Renal pelvis (tissue), 4 donors: Measurements from ENCODE around the gene PRTN3. TPM values are rescaled to one million over a fixed set of nuclear protein-coding genes. Genes with fewer than 3 reads are reported as not detected.

ENCODE experiments used
- DNase-seq: peaks from one replicate; pipeline ENCODE4 v3.0.0-alpha.2; 2013
- polyA plus RNA-seq, 3 donors: library from polyadenylated mRNA; unstranded; fragments of 120-200 nt; gene quantifications; one replicate each; pipeline ENCODE4 v1.2.1, GENCODE V29; 2013; ENCODE audit not compliant: insufficient read length in 3 of 3

Gene PRTN3
- polyA plus RNA-seq, 3 donors = 1.2 to 2.0 (median 1.4) TPM

GRCh38 chr19:896434-896833, 55.6 kb downstream of the PRTN3 start:
- no peak for DNase-seq

GRCh38 chr19:896999-897398, 56.2 kb downstream of the PRTN3 start:
- DNase-seq = no peak

GRCh38 chr19:897442-898039, 56.7 kb downstream of the PRTN3 start:
- DNase-seq = no peak

Other genes with a start within 250 kb of the PRTN3 start
- 10 to 100 TPM; 64.7 to 78.3 (median 70.9) TPM for gene POLRMT, start 207.5 kb upstream of the PRTN3 start, polyA plus RNA-seq
- 1 to 10 TPM in 1 of 3 donors, under 1 TPM in 2; 0.83 to 1.1 (median 0.91) TPM for gene FGF22, start 201.1 kb upstream of the PRTN3 start, polyA plus RNA-seq
- gene RNF126, start 177.8 kb upstream of the PRTN3 start, polyA plus RNA-seq = 10 to 100 TPM; 33.8 to 35.9 (median 35.8) TPM
- gene FSTL3, start 164.6 kb upstream of the PRTN3 start, polyA plus RNA-seq = 10 to 100 TPM; 21.7 to 24.4 (median 23.3) TPM
- gene PRSS57, start 145.5 kb upstream of the PRTN3 start, polyA plus RNA-seq = under 1 TPM in 2 of 3 donors, not detected in 1; 0.33 to 0.51 TPM
- gene PALM, start 132.1 kb upstream of the PRTN3 start, polyA plus RNA-seq = 100 to 1,000 TPM in 2 of 3 donors, 10 to 100 TPM in 1; 89.8 to 119 (median 113) TPM
- 10 to 100 TPM in 1 of 3 donors, 1 to 10 TPM in 2; 7.1 to 11.2 (median 7.5) TPM for gene MISP, start 89.9 kb upstream of the PRTN3 start, polyA plus RNA-seq
- 100 to 1,000 TPM; 400 to 450 (median 417) TPM for gene PTBP1, start 43.5 kb upstream of the PRTN3 start, polyA plus RNA-seq
- gene PLPPR3, start 19.0 kb upstream of the PRTN3 start, polyA plus RNA-seq = 10 to 100 TPM; 11.2 to 25.9 (median 17.1) TPM
- 1 to 10 TPM; 1.0 to 3.4 (median 2.2) TPM for gene AZU1, start 13.2 kb upstream of the PRTN3 start, polyA plus RNA-seq
- gene ELANE, start 11.3 kb downstream of the PRTN3 start, polyA plus RNA-seq = under 1 TPM; 0.25 to 0.51 (median 0.46) TPM
- 1 to 10 TPM; 3.9 to 4.4 (median 4.2) TPM for gene CFD, start 18.7 kb downstream of the PRTN3 start, polyA plus RNA-seq
- 10 to 100 TPM; 60.6 to 71.4 (median 63.5) TPM for gene MED16, start 52.2 kb downstream of the PRTN3 start, polyA plus RNA-seq
- gene RNU6-9, start 52.5 kb downstream of the PRTN3 start, polyA plus RNA-seq = not detected
- 10 to 100 TPM; 43.1 to 58.3 (median 51.9) TPM for gene R3HDM4, start 72.2 kb downstream of the PRTN3 start, polyA plus RNA-seq
- gene KISS1R, start 76.3 kb downstream of the PRTN3 start, polyA plus RNA-seq = 1 to 10 TPM in 1 of 3 donors, under 1 TPM in 2; 0.94 to 1.3 (median 0.98) TPM
- gene ARID3A, start 85.0 kb downstream of the PRTN3 start, polyA plus RNA-seq = 10 to 100 TPM; 25.3 to 38.8 (median 31.6) TPM
- 10 to 100 TPM; 48.4 to 63.9 (median 61.6) TPM for gene WDR18, start 143.3 kb downstream of the PRTN3 start, polyA plus RNA-seq
- 1 to 10 TPM in 1 of 3 donors, under 1 TPM in 2; 0.87 to 1.1 (median 0.91) TPM for gene GRIN3B, start 159.4 kb downstream of the PRTN3 start, polyA plus RNA-seq
- gene TMEM259, start 180.1 kb downstream of the PRTN3 start, polyA plus RNA-seq = 100 to 1,000 TPM; 126 to 135 (median 134) TPM
- gene RNU6-2, start 180.5 kb downstream of the PRTN3 start, polyA plus RNA-seq = not detected
- 100 to 1,000 TPM; 171 to 183 (median 174) TPM for gene CNN2, start 185.6 kb downstream of the PRTN3 start, polyA plus RNA-seq
- 10 to 100 TPM in 1 of 3 donors, 1 to 10 TPM in 2; 8.9 to 11.6 (median 9.6) TPM for gene ABCA7, start 199.1 kb downstream of the PRTN3 start, polyA plus RNA-seq
- 10 to 100 TPM in 2 of 3 donors, 1 to 10 TPM in 1; 10.0 to 14.9 (median 14.8) TPM for gene ARHGAP45, start 226.2 kb downstream of the PRTN3 start, polyA plus RNA-seq